DND-41 (cell line): Measurements from ENCODE around the gene PARN.

Experiments
- ATAC-seq: fragments of 200-7000 bp; cut with Tn5 transposase; 3 replicates; pipeline ENCODE4 v1.9.1; 2021; ENCODE audit warnings: low read depth; ENCODE audit not compliant: insufficient read depth
- DNase-seq: peaks from one replicate; pipeline ENCODE4 v3.0.0-alpha.2; 2020
- H2AFZ ChIP-seq: 2 replicates; pipeline ENCODE4 v1.6.0; 2012; ENCODE audit warnings: low read depth, low read length
- H3K27ac ChIP-seq: 2 replicates; pipeline ENCODE4 v1.5.1; 2012; ENCODE audit warnings: low read length, inconsistent platforms
- H3K27me3 ChIP-seq: fragments of 200-600 bp; sonication (generic); 2 replicates; pipeline ENCODE4 v1.6.0; 2012; ENCODE audit warnings: low read length, mild to moderate bottlenecking, inconsistent platforms; ENCODE audit not compliant: insufficient read depth, poor library complexity
- H3K36me3 ChIP-seq: 2 replicates; pipeline ENCODE4 v1.5.1; 2012; ENCODE audit warnings: low read length, inconsistent platforms; ENCODE audit not compliant: insufficient read depth
- H3K4me1 ChIP-seq: 2 replicates; pipeline ENCODE4 v1.5.1; 2012; ENCODE audit warnings: mild to moderate bottlenecking, low read length; ENCODE audit not compliant: insufficient read depth
- H3K4me2 ChIP-seq: 2 replicates; pipeline ENCODE4 v1.6.0; 2012; ENCODE audit warnings: mild to moderate bottlenecking, moderate library complexity, low read length, inconsistent platforms; ENCODE audit not compliant: insufficient read depth
- H3K4me3 ChIP-seq, 2 experiments: fragments of 200-600 bp in 1 of 2; shearing (Covaris generic) in 1 of 2; 2 replicates each; pipeline ENCODE4 v1.5.1; 2012 to 2016; ENCODE audit warnings: inconsistent platforms in 2 of 2, low read length in 2 of 2, mild to moderate bottlenecking in 2 of 2, low read depth in 1 of 2, moderate library complexity in 1 of 2
- H3K79me2 ChIP-seq: 2 replicates; pipeline ENCODE4 v1.6.0; 2012; ENCODE audit warnings: low read length, inconsistent platforms; ENCODE audit not compliant: insufficient read depth
- H3K9ac ChIP-seq: 2 replicates; pipeline ENCODE4 v1.6.0; 2012; ENCODE audit warnings: low read depth, mild to moderate bottlenecking, inconsistent platforms, low read length, moderate library complexity
- H3K9me3 ChIP-seq: 2 replicates; pipeline ENCODE4 v1.5.1; 2012; ENCODE audit warnings: low read length, moderate library complexity, mild to moderate bottlenecking, inconsistent platforms; ENCODE audit not compliant: insufficient read depth, severe bottlenecking
- H4K20me1 ChIP-seq: 2 replicates; pipeline ENCODE4 v1.6.0; 2012; ENCODE audit warnings: low read length; ENCODE audit not compliant: insufficient read depth
- CTCF ChIP-seq: IDR thresholded peaks from 2 replicates; pipeline ENCODE4 v1.5.1; 2012; ENCODE audit warnings: borderline replicate concordance, low read length, moderate library complexity, mild to moderate bottlenecking; ENCODE audit not compliant: poor library complexity, severe bottlenecking; ENCODE audit errors: extremely low read depth
- EZH2 ChIP-seq: IDR thresholded peaks from 3 replicates; pipeline ENCODE4 v1.6.1; 2012; ENCODE audit warnings: borderline replicate concordance, low read depth, mild to moderate bottlenecking, moderate library complexity, low read length, inconsistent platforms; ENCODE audit not compliant: severe bottlenecking

The PARN gene

GRCh38 chr16:14499110-14499509 lies 130.9 kb downstream of the PARN start:
- Histone ChIP-seq H4K20me1 (peaks cover 12% of the 10 kb centered on the region), H3K79me2 (no peaks in the 10 kb centered on the region; the same call in 1 of the 2 replicates), H3K27ac (no peak overlapping the region), H3K4me1 (no peaks in the 10 kb centered on the region), H2AFZ (no peak overlapping the region), H3K36me3 (no peaks in the 10 kb centered on the region), H3K27me3 (no peaks in the 10 kb centered on the region), H3K4me3 (no peak overlapping the region), H3K9me3 (no peaks in the 10 kb centered on the region), H3K9ac (no peak overlapping the region), H3K4me2 (no peak overlapping the region)
- ATAC-seq (no peak), DNase-seq (no peak)
- TF ChIP-seq CTCF: no peak
- TF ChIP-seq EZH2: no peak

GRCh38 chr16:14497245-14498082 lies 132.6 kb downstream of the PARN start:
- no peak overlapping the region for H2AFZ ChIP-seq
- no peak for TF ChIP-seq EZH2
- no peak for TF ChIP-seq CTCF
- H3K36me3 ChIP-seq: no peaks in the 10 kb centered on the region
- no peaks in the 10 kb centered on the region for H3K4me1 ChIP-seq
- H3K4me3 ChIP-seq: no peak overlapping the region
- no peak for DNase-seq
- no peak overlapping the region for H3K4me2 ChIP-seq
- H3K27ac ChIP-seq: no peak overlapping the region
- H3K79me2 ChIP-seq: no peaks in the 10 kb centered on the region; the same call in 1 of the 2 replicates
- ATAC-seq: no peak
- H3K9me3 ChIP-seq: no peaks in the 10 kb centered on the region
- H4K20me1 ChIP-seq: peaks cover 15% of the 10 kb centered on the region
- H3K9ac ChIP-seq: no peak overlapping the region
- H3K27me3 ChIP-seq: no peaks in the 10 kb centered on the region

- no peak for TF ChIP-seq EZH2
- TF ChIP-seq CTCF: no peak
- H3K27ac ChIP-seq: no peak overlapping the region
- H3K4me3 ChIP-seq: no peak overlapping the region
- H3K4me2 ChIP-seq: no peak overlapping the region
- H3K79me2 ChIP-seq: no peaks in the 10 kb centered on the region; the same call in 1 of the 2 replicates
- H3K9me3 ChIP-seq: no peaks in the 10 kb centered on the region
- no peaks in the 10 kb centered on the region for H3K27me3 ChIP-seq
- H3K9ac ChIP-seq: no peak overlapping the region
- DNase-seq (no peak), ATAC-seq (no peak)
- H2AFZ ChIP-seq: no peak overlapping the region
- peaks cover 22% of the 10 kb centered on the region for H4K20me1 ChIP-seq
- no peaks in the 10 kb centered on the region for H3K36me3 ChIP-seq
- no peaks in the 10 kb centered on the region for H3K4me1 ChIP-seq
These were observed 133.3 kb downstream of the PARN start for GRCh38 chr16:14496786-14497185.
